C4-2B (cell line): ENCODE data around the gene WWC1.

ENCODE experiments used
- H3K27ac ChIP-seq: fragments of 450-650 bp; 2 replicates; pipeline ENCODE4 v1.5.1; 2017
- ZFX ChIP-seq: fragments of 450-650 bp; IDR thresholded peaks from 2 replicates; pipeline ENCODE4 v1.6.1; 2017
- TF ChIP-seq, protein P1 (sequence below): fragments of 450-650 bp; conservative IDR thresholded peaks from 2 replicates; pipeline ENCODE4 v1.5.1; 2017; ENCODE audit warnings: mild to moderate bottlenecking

Gene WWC1

DNA sequence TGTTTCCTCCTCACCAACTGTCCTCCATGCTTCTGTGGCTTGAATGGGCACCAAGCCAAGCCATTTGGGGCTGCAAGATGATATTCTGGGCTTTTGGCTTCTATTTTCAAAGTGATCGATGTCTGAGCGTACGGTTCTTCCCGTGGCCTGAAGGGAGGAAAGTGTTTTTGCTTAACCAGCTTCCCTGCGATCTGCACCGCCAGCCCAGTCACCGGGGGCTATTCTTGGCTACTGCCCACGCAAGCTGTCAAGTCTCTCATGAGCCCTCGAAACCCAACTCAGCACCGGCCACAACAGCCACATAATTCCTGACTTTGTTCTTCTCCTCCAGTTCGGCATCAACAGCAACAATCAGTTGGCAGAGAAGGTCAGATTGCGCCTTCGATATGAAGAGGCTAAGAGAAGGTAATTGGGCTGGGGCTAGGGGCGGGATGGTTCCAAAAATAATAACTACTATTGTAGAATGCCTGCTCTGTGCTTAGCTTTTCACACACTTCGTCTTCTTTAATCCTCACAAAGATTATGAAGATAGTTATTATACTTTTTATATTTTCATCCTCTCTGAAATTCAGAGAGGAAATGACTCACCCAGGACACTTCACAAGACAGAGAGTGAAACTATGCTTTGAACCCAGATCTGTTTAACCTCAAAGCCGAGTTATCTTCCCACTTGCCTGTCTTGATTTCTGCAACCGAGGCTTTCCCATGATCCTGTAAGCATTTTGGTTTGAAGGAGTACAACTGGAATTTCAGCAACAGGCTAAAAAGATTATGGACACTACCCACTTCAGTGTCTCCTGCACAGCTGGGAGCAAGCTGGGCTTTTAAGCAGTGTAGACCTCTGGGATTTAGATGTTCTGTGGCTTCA lies 118.4 kb downstream of the WWC1 start:
- TF ChIP-seq, protein P1, sequence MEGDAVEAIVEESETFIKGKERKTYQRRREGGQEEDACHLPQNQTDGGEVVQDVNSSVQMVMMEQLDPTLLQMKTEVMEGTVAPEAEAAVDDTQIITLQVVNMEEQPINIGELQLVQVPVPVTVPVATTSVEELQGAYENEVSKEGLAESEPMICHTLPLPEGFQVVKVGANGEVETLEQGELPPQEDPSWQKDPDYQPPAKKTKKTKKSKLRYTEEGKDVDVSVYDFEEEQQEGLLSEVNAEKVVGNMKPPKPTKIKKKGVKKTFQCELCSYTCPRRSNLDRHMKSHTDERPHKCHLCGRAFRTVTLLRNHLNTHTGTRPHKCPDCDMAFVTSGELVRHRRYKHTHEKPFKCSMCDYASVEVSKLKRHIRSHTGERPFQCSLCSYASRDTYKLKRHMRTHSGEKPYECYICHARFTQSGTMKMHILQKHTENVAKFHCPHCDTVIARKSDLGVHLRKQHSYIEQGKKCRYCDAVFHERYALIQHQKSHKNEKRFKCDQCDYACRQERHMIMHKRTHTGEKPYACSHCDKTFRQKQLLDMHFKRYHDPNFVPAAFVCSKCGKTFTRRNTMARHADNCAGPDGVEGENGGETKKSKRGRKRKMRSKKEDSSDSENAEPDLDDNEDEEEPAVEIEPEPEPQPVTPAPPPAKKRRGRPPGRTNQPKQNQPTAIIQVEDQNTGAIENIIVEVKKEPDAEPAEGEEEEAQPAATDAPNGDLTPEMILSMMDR, result no peak
- TF ChIP-seq ZFX, result no peak
- H3K27ac ChIP-seq, result no peak overlapping the region

DNA sequence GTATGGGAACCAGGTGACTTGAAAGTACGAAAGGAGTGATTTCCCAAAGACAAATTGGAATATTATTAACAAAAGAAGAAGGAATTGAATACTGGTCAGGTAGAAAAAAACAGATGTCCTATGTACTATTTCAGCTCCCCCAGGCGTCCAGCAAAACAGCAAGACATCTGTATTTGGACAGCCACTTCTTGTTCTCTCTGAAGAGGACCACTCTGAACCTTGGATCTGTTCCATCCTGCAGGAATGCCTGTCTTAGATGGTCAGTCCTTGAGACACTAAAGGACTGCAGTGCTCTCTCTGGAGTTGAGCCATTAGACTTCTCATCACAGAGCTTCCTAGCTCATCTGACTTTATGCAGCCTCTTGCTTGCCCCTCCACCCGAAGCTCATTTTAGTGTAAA lies 120.4 kb downstream of the WWC1 start:
- H3K27ac ChIP-seq, result no peak overlapping the region
- TF ChIP-seq, protein P1, result no peak
- no peak for TF ChIP-seq ZFX

DNA sequence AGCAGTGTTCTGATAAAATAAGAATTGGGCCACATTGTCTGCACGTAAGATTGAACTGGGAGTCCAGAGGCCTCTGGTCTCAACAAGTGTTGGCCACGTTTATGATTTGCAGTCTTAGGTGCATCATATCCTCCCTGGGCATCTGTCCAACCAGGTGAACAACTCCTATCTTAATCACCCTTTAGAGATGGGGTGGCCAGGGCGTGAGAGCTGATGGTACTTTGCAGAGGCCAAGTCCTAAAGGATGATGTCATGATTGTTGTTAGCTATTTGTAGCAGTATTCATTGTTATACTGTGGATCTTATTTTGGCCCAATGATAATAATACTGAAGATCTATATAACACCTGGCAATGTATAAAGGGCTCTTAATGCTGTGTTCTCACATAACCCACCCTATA lies 121.6 kb downstream of the WWC1 start:
- TF ChIP-seq ZFX, result no peak
- TF ChIP-seq, protein P1, result no peak
- no peak overlapping the region for H3K27ac ChIP-seq

DNA sequence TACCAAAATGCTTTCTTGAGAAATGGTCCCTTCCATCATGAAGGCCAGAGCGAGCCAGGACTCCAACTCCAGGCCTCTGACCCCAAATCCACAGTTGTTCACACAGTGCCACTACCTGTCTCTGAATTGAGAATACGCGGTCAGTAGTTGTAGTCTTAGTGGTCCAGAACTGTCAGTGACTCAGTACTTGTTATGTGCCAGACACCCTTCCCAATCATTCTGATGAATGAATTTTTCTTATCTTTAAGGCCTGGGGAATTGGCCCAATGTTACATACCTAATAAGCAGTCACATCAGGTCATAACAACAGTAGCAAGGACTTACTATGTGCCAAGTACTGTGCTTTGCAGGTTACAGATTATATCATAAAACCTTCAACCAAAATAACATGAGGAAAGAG lies 122.2 kb downstream of the WWC1 start:
- TF ChIP-seq ZFX, result no peak
- TF ChIP-seq, protein P1, result no peak
- no peak overlapping the region for H3K27ac ChIP-seq

DNA sequence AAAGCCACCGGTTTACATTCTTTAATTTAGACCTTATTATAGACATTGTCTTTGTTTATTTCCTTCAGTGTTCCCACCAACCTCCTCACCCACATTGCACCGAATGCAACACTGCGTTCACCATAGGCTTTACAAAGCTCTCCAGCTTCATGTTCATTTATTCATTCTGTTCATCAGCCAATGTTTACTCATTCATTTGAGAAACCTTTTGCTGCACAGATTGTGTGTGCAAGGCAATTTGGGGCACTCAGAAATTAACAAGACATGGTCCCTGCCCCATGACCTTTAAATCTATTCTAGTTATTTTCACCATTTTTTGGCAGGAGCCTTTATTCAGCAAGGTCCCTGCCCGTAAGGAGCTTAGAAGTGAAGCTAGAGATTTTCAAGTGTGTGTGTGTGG lies 124.0 kb downstream of the WWC1 start:
- TF ChIP-seq, protein P1, result no peak

DNA sequence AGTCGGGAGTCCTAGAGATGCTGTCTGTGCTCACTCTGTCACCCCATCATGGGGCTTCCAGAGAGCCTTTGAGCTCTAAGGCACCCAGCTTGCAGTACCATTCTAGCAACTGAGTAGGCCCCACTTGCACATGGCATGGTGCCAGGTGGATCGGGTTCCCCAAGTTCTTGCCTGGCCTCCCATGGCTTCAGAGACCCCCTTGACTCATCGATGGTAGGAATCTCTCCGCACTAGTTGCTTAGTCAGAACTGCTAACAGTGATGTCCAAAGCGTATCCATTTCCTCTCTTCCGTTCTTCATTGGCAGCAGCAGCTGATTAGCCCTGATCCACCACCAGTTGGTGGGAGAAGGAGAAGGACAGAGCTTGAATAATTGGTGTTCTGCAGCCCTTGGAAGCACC lies 124.5 kb downstream of the WWC1 start:
- no peak overlapping the region for H3K27ac ChIP-seq
- TF ChIP-seq, protein P1, result no peak
- TF ChIP-seq ZFX, result no peak

More for the DNA sequence above, 124.0 kb downstream of the WWC1 start:
- H3K27ac ChIP-seq, result no peak overlapping the region

DNA sequence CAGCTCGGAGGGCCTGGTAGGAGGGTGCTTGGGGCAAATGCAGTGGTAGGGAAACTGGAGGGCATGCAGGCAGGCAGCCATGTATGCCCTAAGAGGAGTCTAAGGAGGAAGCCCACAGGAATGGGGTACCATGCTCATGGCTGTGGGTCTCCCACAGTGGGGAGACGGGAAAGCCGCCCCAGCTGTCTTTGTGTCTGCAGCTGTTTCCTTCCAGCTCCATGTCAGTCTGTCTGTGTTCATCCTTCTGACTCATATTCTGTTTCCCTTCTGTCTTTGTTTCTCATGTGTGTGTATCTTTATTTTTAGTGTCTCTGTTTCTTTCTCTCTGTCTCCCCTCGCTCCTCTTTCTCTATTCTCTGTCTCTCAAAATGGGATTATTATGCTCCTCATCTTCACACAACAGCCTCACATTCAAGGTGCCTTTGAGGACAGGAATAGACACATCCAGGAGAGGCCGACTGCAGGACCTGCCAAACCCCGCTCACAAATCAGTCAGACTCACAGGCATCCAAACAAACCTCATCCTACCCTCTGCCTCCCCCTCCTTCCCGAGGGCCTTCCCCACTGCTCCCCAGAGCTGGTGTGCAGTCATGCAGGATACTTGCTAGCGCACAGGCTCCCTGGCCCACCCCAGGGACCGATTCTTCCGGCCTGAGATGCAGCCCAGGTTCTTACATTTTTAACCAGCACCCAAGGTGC lies 126.4 kb downstream of the WWC1 start:
- no peak for TF ChIP-seq ZFX
- TF ChIP-seq, protein P1, result no peak
- H3K27ac ChIP-seq, result no peak overlapping the region
